Breast epithelium (tissue), 3 donors: ENCODE results near the gene ATL3.

ENCODE experiments used
- CTCF ChIP-seq, 3 donors: fragments of 450-650 bp; IDR thresholded peaks; one replicate each; pipeline ENCODE4 v1.5.1; 2016 to 2017; ENCODE audit warnings: antibody characterized with exemption in 3 of 3, mild to moderate bottlenecking in 3 of 3, moderate library complexity in 3 of 3
- POLR2AphosphoS5 ChIP-seq, 3 donors: sonication (generic); formaldehyde crosslinking; IDR thresholded peaks; one replicate each; pipeline ENCODE4 v1.6.1; 2017; ENCODE audit warnings: antibody characterized with exemption in 3 of 3

GRCh38 chr11:63613517-63614135 lies 57.5 kb downstream of the ATL3 start:
- TF ChIP-seq CTCF (IDR thresholded peaks at IDR 0.05) (no peak), POLR2AphosphoS5 (IDR thresholded peaks at IDR 0.05) (peak in 1 of 3 donors; percentile 16)
